Astrocyte (in vitro differentiated cells and primary cell): ENCODE results near the gene MYO1G. TPM values are rescaled to one million over a fixed set of nuclear protein-coding genes. Genes with fewer than 3 reads are reported as not detected.

Source experiments
- DNase-seq: peaks from one replicate; pipeline ENCODE4 v3.0.0-alpha.2; 2010; ENCODE audit warnings: low read depth
- FAIRE-seq: peaks from 2 replicates; lab custom pipeline; 2011; peaks lifted over from hg19 to GRCh38; lab: Jason Lieb, UNC
- H2AFZ ChIP-seq: 2 replicates; pipeline ENCODE4 v1.6.0; 2012; ENCODE audit warnings: low read depth, low read length, inconsistent platforms
- H3K27ac ChIP-seq: 2 replicates; pipeline ENCODE4 v1.5.1; 2011; ENCODE audit warnings: low read depth, low read length, inconsistent platforms
- H3K27me3 ChIP-seq: 2 replicates; pipeline ENCODE4 v1.6.0; 2011; ENCODE audit warnings: low read length, inconsistent platforms; ENCODE audit not compliant: insufficient read depth
- H3K36me3 ChIP-seq: 2 replicates; pipeline ENCODE4 v1.5.1; 2011; ENCODE audit warnings: low read length, inconsistent platforms; ENCODE audit not compliant: insufficient read depth
- H3K4me1 ChIP-seq: 2 replicates; pipeline ENCODE4 v1.5.1; 2011; ENCODE audit warnings: low read length, inconsistent platforms; ENCODE audit not compliant: insufficient read depth
- H3K4me2 ChIP-seq: 2 replicates; pipeline ENCODE4 v1.6.0; 2012; ENCODE audit warnings: low read length, inconsistent platforms
- H3K4me3 ChIP-seq: 2 replicates; pipeline ENCODE4 v1.5.1; 2011; ENCODE audit warnings: low read depth, mild to moderate bottlenecking, low read length, inconsistent platforms; ENCODE audit not compliant: insufficient read depth
- H3K79me2 ChIP-seq: 2 replicates; pipeline ENCODE4 v1.6.0; 2012; ENCODE audit warnings: mild to moderate bottlenecking, low read length, inconsistent platforms; ENCODE audit not compliant: insufficient read depth
- H3K9ac ChIP-seq: 2 replicates; pipeline ENCODE4 v1.6.0; 2012; ENCODE audit warnings: mild to moderate bottlenecking, low read length, inconsistent platforms
- H3K9me3 ChIP-seq: 2 replicates; pipeline ENCODE4 v1.5.1; 2012; ENCODE audit warnings: low read depth, mild to moderate bottlenecking, low read length, inconsistent platforms; ENCODE audit not compliant: insufficient read depth
- H4K20me1 ChIP-seq: 2 replicates; pipeline ENCODE4 v1.6.0; 2012; ENCODE audit warnings: low read length, inconsistent platforms; ENCODE audit not compliant: insufficient read depth
- H3K27ac Mint-ChIP-seq: one replicate; pipeline ENCODE4 v1.8.0; 2021; ENCODE audit warnings: mild to moderate bottlenecking, mixed read lengths; ENCODE audit not compliant: unreplicated experiment
- H3K27me3 Mint-ChIP-seq: one replicate; pipeline ENCODE4 v1.8.0; 2021; ENCODE audit warnings: low read depth, mixed read lengths; ENCODE audit not compliant: unreplicated experiment
- H3K36me3 Mint-ChIP-seq: one replicate; pipeline ENCODE4 v1.8.0; 2021; ENCODE audit warnings: low read depth, mixed read lengths; ENCODE audit not compliant: unreplicated experiment
- H3K4me1 Mint-ChIP-seq: one replicate; pipeline ENCODE4 v1.8.0; 2021; ENCODE audit warnings: low read depth, mixed read lengths; ENCODE audit not compliant: unreplicated experiment
- H3K4me3 Mint-ChIP-seq: one replicate; pipeline ENCODE4 v1.8.0; 2021; ENCODE audit warnings: mild to moderate bottlenecking, moderate library complexity, mixed read lengths; ENCODE audit not compliant: unreplicated experiment
- H3K9me3 Mint-ChIP-seq: one replicate; pipeline ENCODE4 v1.8.0; 2021; ENCODE audit warnings: mild to moderate bottlenecking, mixed read lengths; ENCODE audit not compliant: unreplicated experiment
- EZH2 ChIP-seq: IDR thresholded peaks from 2 replicates; pipeline ENCODE4 v1.6.1; 2012; ENCODE audit warnings: mild to moderate bottlenecking, low read length, inconsistent platforms; ENCODE audit not compliant: insufficient read depth
- total RNA-seq: library from RNA; stranded (reverse); gene quantifications from 2 replicates; pipeline ENCODE4 v1.2.1, GENCODE V29; 2021
- TF ChIP-seq, protein P1 (sequence below): IDR thresholded peaks from 2 replicates; pipeline ENCODE4 v1.5.1; 2011; ENCODE audit warnings: low read depth, mild to moderate bottlenecking, inconsistent platforms, low read length, moderate library complexity; ENCODE audit not compliant: insufficient read depth

MYO1G gene
- total RNA-seq, 1 donor from 2014 or later = 0.11 TPM

DNA sequence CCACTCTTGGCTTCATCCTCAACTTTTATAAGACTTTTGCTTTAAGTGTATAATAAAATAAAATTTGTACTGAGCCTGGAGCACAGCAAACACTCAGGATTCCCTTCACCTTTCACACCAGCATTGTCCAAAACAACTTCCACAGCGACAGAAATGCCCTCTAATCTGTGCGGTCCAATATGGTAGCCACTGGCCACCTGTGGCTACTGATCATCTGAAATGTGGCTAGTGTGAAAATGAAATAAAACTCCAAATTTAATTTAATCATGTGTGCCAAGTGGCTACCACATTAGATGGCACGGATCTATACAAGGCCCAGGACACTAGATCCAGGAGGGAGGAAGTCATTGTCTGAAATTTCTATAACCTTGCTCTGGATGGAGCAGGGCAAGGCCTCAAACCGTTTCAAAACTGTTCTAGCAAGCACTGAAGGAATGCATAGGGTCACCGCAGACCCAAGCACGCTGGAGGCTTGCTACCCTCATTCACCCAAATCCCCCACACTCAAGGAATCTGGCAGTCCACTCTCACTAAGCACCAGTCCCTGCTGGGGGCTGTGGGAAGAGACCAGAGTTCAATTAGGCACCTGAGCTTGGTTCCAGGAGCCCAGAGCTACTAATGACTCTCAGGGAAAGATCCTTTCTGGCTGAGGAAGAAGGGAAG lies 6.3 kb upstream of the MYO1G start:
- Histone ChIP-seq H3K9me3 (no peaks in the 10 kb centered on the region), H3K79me2 (peaks cover 39% of the 10 kb centered on the region), H3K36me3 (peaks cover 31% of the 10 kb centered on the region), H4K20me1 (peaks cover 37% of the 10 kb centered on the region), H3K4me2 (peak overlapping the region; percentile 91), H3K27ac (peak overlapping the region; percentile 95), H2AFZ (no peak overlapping the region), H3K9ac (peak overlapping the region; percentile 93), H3K27me3 (no peaks in the 10 kb centered on the region), H3K4me1 (peaks cover 35% of the 10 kb centered on the region), H3K4me3 (peak overlapping the region; percentile 93)
- Mint-ChIP-seq H3K4me1 (peaks cover 37% of the 10 kb centered on the region), H3K27ac (peak overlapping the region; percentile 94), H3K9me3 (no peaks in the 10 kb centered on the region), H3K27me3 (no peaks in the 10 kb centered on the region), H3K36me3 (peaks cover 29% of the 10 kb centered on the region), H3K4me3 (peak overlapping the region; percentile 94)
- FAIRE-seq = no peak
- no peak for TF ChIP-seq EZH2
- TF ChIP-seq, protein P1, sequence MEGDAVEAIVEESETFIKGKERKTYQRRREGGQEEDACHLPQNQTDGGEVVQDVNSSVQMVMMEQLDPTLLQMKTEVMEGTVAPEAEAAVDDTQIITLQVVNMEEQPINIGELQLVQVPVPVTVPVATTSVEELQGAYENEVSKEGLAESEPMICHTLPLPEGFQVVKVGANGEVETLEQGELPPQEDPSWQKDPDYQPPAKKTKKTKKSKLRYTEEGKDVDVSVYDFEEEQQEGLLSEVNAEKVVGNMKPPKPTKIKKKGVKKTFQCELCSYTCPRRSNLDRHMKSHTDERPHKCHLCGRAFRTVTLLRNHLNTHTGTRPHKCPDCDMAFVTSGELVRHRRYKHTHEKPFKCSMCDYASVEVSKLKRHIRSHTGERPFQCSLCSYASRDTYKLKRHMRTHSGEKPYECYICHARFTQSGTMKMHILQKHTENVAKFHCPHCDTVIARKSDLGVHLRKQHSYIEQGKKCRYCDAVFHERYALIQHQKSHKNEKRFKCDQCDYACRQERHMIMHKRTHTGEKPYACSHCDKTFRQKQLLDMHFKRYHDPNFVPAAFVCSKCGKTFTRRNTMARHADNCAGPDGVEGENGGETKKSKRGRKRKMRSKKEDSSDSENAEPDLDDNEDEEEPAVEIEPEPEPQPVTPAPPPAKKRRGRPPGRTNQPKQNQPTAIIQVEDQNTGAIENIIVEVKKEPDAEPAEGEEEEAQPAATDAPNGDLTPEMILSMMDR = no peak
- DNase-seq = peak; percentile 19

DNA sequence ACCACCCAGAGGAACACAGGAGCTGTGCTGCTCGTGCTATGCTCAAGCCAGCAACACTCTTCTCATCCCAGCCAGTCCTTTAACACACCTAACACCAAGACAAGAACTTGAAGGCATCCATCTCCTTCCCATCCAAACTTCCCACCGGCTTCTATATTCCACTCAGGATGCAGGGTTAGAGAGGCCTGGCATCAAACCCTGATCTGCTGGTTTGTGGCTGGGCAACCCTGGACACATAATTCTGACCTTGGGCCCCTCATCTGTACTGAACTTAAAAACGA lies 5.6 kb upstream of the MYO1G start:
- Histone ChIP-seq H4K20me1 (peaks cover 37% of the 10 kb centered on the region), H3K27me3 (no peaks in the 10 kb centered on the region), H3K27ac (no peak overlapping the region), H3K36me3 (peaks cover 31% of the 10 kb centered on the region), H3K4me2 (peak overlapping the region; percentile 91), H3K4me3 (peak overlapping the region; percentile 93), H3K9me3 (no peaks in the 10 kb centered on the region), H3K4me1 (peaks cover 33% of the 10 kb centered on the region), H3K79me2 (peaks cover 39% of the 10 kb centered on the region), H2AFZ (no peak overlapping the region), H3K9ac (peak overlapping the region; percentile 93)
- Mint-ChIP-seq H3K4me1 (peaks cover 42% of the 10 kb centered on the region), H3K27ac (no peak overlapping the region), H3K9me3 (no peaks in the 10 kb centered on the region), H3K36me3 (peaks cover 32% of the 10 kb centered on the region), H3K4me3 (peak overlapping the region; percentile 94), H3K27me3 (no peaks in the 10 kb centered on the region)
- TF ChIP-seq EZH2 = no peak
- TF ChIP-seq, protein P1 = no peak
- no peak for FAIRE-seq
- DNase-seq = no peak

DNA sequence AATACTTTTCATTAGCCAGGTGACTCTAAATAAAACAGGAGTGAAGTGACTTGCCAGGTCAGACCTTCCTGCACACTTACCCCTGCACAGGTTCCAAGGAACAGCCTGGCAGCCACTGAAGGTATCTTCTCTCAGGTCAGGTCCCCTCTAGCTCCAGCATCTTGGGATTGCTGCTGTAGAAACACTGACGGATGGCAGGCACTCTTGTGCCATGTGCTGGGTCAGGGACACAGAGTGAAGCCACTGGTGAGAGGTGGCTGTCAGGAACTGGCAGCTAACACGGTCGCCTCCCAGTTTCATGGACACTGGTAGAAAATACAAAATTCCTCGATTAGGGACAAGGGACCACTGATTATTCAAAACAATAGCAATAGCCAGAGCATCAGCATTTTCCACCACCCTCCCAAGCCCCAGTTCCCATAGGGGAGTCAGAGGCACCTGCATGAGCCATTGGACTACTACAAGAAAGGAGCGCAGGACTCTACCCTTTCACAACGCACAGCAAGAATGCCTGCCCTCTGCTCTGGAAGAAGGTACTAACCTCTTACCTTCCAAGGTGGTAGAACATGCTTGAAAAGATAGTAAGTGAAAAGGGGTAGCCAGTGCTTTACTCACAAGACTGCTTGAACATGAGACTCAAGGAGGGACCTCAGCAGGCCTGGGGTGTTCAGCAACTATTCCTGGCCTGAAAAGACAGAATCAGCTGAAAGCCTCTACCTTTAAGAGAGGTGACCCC lies 5.1 kb upstream of the MYO1G start:
- Histone ChIP-seq H3K27me3 (no peaks in the 10 kb centered on the region), H3K36me3 (peaks cover 31% of the 10 kb centered on the region), H3K4me1 (peaks cover 33% of the 10 kb centered on the region), H3K9ac (peak overlapping the region; percentile 93), H4K20me1 (peaks cover 37% of the 10 kb centered on the region), H2AFZ (no peak overlapping the region), H3K4me2 (peak overlapping the region; percentile 91), H3K9me3 (no peaks in the 10 kb centered on the region), H3K27ac (no peak overlapping the region), H3K79me2 (peaks cover 39% of the 10 kb centered on the region), H3K4me3 (peak overlapping the region; percentile 93)
- DNase-seq = no peak
- H3K27ac Mint-ChIP-seq = no peak overlapping the region
- H3K4me1 Mint-ChIP-seq = peaks cover 42% of the 10 kb centered on the region
- H3K27me3 Mint-ChIP-seq = no peaks in the 10 kb centered on the region
- H3K4me3 Mint-ChIP-seq = peak overlapping the region; percentile 94
- TF ChIP-seq EZH2 = no peak
- H3K9me3 Mint-ChIP-seq = no peaks in the 10 kb centered on the region
- FAIRE-seq = no peak
- peaks cover 32% of the 10 kb centered on the region for H3K36me3 Mint-ChIP-seq
